ENCODE data around the gene CELA2A.
"Not testable (repeated sequence)": the region's sequence is repeated elsewhere in the genome, so short reads cannot be mapped to it uniquely, and the experiment has no call there.

The CELA2A gene

DNA sequence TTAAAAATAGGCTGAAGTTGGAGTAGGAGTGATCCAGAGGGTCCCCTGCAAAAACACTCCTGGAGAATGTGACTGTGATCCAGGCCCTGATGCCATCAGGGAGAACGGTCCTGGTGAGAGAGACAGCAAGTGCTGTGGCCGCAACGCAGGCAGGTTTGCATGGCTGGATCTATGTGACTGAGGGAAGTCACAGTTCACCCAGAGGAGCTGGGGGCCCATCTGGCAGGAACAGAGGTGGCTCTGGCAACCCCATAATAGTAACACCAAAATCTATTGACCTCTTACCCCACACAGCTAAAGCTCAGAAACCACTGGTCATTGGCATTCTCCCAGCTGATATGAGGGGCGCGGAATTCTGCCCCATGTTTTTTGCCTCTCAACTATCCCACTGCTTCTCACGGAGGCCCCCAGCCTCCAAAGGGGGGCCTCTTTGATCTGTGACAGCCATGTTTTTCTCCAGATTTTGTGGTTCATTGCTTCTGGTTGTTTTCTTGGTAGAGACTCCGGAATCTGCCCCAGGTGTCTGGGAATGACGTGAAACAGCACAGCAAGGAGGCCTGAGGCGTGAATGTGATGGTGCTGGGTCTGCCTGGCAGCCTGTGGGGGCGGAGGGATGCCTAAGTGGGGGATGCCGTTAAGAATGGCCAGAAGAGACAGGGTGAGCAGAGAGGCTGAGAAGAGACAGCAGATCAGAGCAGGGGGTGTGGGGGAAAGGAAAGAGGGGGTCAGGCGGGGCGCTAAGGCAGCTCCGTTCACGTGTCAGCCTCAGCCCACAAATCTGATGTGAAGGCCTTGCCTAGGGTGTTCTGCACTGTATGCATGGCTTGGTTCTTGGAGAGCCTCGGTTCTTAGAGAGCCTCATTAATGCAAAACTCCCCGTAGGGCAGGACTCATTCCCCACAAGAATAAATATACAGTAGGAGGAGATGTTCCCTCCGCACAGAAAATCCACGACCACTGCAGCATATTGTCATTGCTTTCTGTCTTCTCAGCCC lies 43.9 kb downstream of the CELA2A start:
- no peak for DNase-seq (ENCODE audit: low read depth in 2 of 2)

DNA sequence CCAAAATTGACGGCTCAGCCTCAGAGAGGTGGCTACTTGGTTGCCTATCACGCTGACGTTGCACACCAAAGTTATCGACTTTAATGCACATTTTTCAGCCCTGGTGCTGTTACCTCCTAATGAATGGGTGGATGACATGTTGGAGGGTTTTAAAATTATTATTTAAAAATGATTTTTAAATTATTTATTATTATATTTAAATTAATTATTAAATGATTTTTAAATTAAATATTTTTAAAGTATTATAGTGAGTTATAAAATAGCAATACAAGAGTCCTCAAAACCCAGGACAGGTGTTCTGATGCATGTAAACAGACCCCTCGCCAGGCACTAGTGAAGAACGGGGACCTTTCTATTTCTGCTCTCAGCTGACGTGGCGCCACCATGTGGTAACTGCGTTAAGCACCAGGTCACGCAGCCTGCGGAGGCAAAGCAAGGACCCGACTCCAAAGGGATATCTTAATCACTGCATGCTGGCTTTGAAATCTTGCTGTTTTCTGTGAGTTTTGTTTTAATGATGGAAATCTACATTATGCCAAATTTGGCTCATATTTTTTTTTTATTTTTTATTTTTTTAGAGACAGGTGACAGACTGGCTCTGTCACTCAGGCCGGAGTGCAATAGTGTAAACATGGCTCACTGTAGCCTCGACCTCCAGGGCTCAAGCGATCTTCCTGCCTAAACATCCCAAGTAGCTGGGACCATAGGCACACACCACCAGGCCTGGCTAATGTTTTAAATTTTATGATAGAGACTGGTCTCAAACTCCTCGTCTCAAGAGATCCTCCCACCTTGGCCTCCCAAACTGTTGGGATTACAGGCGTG lies 44.9 kb downstream of the CELA2A start:
- peak in 1 of 2 donors; percentile 28 for DNase-seq (ENCODE audit: low read depth in 2 of 2)

DNA sequence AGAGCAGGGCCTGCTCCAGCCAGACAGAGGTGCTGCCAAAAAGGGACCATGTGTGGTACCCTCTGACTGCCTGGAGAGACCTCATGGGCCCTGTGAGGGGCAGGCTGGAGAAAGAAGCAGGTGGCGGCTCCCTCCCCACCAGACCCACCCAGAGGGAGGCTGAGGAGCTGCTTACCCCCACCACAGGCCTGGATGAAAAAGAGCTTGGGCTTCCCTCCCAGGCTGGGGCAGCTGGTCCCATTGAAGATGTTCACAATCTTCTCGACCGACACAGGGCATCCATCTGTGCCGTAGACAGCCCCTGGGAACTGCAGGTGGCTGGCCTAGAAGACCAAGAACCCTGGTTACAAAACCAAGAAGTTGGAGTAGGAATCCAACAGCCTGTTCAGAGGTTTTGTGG lies 47.9 kb downstream of the CELA2A start:
- no peak for DNase-seq (ENCODE audit: low read depth in 2 of 2)

DNA sequence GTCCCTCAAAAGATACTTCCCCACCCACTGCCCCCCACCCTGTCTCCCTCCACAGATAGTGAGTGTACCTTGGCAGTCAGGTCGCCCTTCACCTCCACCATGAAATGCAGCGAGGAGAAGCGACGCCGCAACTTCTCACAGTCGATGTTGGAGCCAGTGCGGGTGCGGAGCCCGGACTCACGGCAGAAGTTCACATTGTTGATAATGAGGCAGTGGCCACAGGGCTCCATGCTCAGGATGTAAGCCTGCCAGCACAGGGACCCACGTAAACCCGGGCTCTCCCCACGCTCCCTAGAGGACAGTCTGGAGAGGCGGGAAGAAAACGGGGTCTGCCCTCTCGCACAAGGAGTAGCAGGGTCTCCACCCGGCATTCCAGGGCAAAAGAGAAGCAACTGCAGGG lies 50.3 kb downstream of the CELA2A start:
- DNase-seq (ENCODE audit: low read depth in 2 of 2) = no peak

- no peak for DNase-seq (ENCODE audit: low read depth in 2 of 2)
Measured at GRCh38 chr1:15507278-15507677, 50.7 kb downstream of the CELA2A start.

- no peak for DNase-seq (ENCODE audit: low read depth in 2 of 2)
Measured at GRCh38 chr1:15508700-15509487, 52.4 kb downstream of the CELA2A start.

- DNase-seq (ENCODE audit: low read depth in 2 of 2) = no peak
Measured at GRCh38 chr1:15509586-15509985, 53.1 kb downstream of the CELA2A start.

DNA sequence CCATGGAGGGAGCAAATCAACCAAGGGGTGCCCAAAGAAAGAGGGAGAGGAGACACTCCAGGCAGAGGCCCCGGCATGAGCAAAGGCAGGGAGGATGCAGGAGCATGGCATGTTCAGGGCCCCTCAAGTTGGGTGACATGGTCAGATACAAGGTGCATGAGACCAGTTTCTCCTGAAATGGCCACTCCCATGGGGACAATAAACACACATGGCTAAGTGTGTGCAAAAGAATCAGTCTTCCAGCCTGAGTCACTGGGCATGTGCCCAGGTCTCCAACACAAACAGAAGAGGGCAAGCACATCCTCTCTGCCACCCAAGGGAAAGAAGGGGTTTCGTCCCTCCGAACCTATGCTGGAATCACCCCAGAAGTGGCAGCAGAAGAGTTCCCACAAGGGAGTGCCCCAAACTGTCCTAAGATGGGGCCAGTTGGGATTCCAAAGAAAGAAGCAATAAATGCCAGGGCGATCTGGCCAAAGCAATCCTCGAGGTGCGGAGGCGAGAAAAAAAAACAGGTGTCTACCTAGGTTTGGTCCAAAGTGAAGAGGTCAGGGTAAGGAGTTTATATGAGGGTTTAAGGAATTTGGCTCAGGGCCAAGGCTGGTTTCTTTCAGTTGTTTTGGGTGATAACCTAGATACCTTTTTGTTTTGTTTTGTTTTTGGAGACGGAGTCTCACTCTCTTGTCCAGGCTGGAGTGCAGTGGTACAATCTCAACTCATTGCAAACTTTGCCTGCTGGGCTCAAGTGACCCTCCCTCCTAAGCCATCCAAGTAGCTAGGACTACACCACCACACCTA lies 54.3 kb downstream of the CELA2A start:
- DNase-seq (ENCODE audit: low read depth in 2 of 2) = no peak

- no peak for DNase-seq (ENCODE audit: low read depth in 2 of 2)
Measured at GRCh38 chr1:15513192-15513591, 56.7 kb downstream of the CELA2A start.

DNA sequence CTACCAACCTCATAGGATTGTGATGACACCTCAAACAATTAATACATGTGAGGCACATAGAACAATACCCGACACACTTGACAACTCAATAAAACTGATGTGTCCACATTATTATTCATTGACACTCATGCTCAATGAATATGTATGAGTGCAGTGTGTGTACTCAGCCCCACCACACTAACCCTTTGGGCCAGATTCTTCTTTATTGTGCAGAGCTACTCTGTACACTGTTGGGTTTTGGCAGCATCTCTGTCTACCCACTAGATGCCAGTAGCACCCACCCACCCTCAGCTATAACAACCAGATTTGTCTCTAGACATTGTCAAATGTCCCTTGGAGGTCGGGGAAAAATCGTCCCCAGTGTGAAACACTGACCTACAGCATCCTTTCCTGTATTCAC lies 57.4 kb downstream of the CELA2A start:
- no peak for DNase-seq (ENCODE audit: low read depth in 2 of 2)

- not testable (repeated sequence) for DNase-seq (ENCODE audit: low read depth in 2 of 2)
Measured at GRCh38 chr1:15514557-15514956, 58.0 kb downstream of the CELA2A start.

GRCh38 chr1:15515022-15515663 lies 58.6 kb downstream of the CELA2A start:
- DNase-seq (ENCODE audit: low read depth in 2 of 2) = no peak

DNA sequence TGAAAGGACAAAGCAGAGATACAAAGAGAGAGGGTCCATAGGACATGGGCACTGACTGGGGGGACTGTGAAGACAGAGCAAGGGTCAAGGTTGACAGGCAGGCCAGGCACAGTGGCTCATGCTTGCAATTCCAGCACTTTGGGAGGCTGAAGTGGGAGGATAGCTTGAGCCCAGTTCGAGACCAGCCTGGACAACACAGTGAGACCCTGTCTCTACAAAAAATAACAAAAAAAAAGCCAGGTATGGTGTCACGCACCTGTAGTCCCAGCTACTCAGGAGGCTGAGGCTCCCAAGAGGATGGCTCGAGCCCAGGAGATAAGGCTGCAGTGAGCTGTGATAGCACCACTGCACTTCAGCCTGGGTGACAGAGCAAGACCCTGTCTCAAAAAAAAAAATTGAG lies 63.1 kb downstream of the CELA2A start:
- no peak for DNase-seq (ENCODE audit: low read depth in 2 of 2)

DNA sequence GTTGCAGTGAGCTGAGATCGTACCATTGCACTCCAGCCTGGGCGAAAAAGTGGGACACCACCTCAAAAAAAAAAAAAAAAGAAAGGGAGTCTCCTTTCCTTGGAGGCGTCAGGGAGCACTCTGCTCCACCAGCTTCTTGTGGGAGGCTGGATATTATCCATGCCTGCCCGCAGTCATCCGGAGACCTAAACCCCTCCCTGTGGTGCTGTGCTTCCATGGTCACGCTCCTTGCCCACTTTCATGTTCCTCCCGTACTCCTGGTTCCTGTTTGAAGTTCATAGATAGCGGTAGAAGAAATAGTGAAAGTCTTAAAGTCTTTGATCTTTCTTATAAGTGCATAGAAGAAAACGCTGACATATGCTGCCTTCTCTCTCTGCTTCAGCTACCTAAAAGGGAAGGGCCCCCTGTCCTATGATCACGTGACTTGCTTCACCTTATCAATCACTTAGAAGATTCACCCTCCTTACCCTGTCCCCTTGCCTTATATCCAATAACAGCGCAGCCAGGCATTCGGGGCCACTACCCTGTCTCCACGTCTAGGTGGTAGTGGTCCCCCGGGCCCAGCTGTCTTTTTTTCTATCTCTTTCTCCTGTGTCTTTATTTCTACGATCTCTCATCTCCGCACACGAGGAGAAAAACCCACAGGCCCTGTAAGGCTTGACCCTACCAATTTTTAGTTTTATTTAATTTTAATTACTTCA lies 64.8 kb downstream of the CELA2A start:
- DNase-seq (ENCODE audit: low read depth in 2 of 2) = not testable (repeated sequence)
